ENCODE results near the gene KCNH3. TPM values are rescaled to one million over a fixed set of nuclear protein-coding genes. Genes with fewer than 3 reads are reported as not detected.

KCNH3 gene
- total RNA-seq, 4 donors from 2014 or later: 0.94 to 2.2 (median 2.1) TPM; not detected in 1

- TF ChIP-seq CTCF (IDR thresholded peaks at IDR 0.05): no peak
- TF ChIP-seq POLR2A (IDR thresholded peaks at IDR 0.05): no peak
Measured at GRCh38 chr12:49541911-49542505, 3.2 kb downstream of the KCNH3 start.

GRCh38 chr12:49542592-49543160, 3.8 kb downstream of the KCNH3 start:
- no peak for TF ChIP-seq POLR2A (IDR thresholded peaks at IDR 0.05)
- no peak overlapping the region for H3K27ac ChIP-seq

More at GRCh38 chr12:49541911-49542505, 3.2 kb downstream of the KCNH3 start:
- Histone ChIP-seq H3K4me3 (replicated peaks in 1 of 3) (no peak overlapping the region), H3K27me3 (no peaks in the 10 kb centered on the region), H3K4me1 (peaks cover 4 to 13% of the 10 kb centered on the region in 2 donors), H3K9me3 (no peaks in the 10 kb centered on the region), H3K36me3 (no peaks in the 10 kb centered on the region), H3K27ac (no peak overlapping the region)
- 75 to 86% methylated on average over 7 of the region's 7 CpGs for WGBS, 2 donors
- intact Hi-C loops (cut with DNase I): no loop called here
- DNase-seq: no peak

GRCh38 chr12:49543221-49543913, 4.5 kb downstream of the KCNH3 start:
- Histone ChIP-seq H3K27me3 (no peaks in the 10 kb centered on the region), H3K27ac (no peak overlapping the region), H3K4me1 (peaks cover 3 to 5% of the 10 kb centered on the region in 2 donors), H3K4me3 (replicated peaks in 1 of 3) (no peak overlapping the region), H3K9me3 (no peaks in the 10 kb centered on the region), H3K36me3 (no peaks in the 10 kb centered on the region)
- no peak for TF ChIP-seq POLR2A (IDR thresholded peaks at IDR 0.05)
- TF ChIP-seq CTCF (IDR thresholded peaks at IDR 0.05): no peak
- WGBS, 2 donors: 67 to 75% methylated on average over 20 of the region's 20 CpGs
- no peak for DNase-seq
- intact Hi-C loops (cut with DNase I): no loop called here

More at GRCh38 chr12:49542592-49543160, 3.8 kb downstream of the KCNH3 start:
- DNase-seq: no peak
- no peak overlapping the region for H3K4me3 ChIP-seq (replicated peaks in 1 of 3)
- peaks cover 4 to 9% of the 10 kb centered on the region in 2 donors for H3K4me1 ChIP-seq
- intact Hi-C loops (cut with DNase I): no loop called here
- H3K27me3 ChIP-seq: no peaks in the 10 kb centered on the region
- WGBS, 2 donors: 95 to 96% methylated on average over 15 of the region's 15 CpGs
- H3K36me3 ChIP-seq: no peaks in the 10 kb centered on the region
- H3K9me3 ChIP-seq: no peaks in the 10 kb centered on the region

GRCh38 chr12:49543914-49544815, 5.3 kb downstream of the KCNH3 start:
- no peak for DNase-seq
- H3K9me3 ChIP-seq: no peaks in the 10 kb centered on the region
- H3K4me3 ChIP-seq (replicated peaks in 1 of 3): no peak overlapping the region
- 56 to 68% methylated on average over 17 to 28 of the region's 39 CpGs for WGBS, 2 donors
- peaks cover 8 to 9% of the 10 kb centered on the region in 2 donors for H3K4me1 ChIP-seq
- H3K36me3 ChIP-seq: no peaks in the 10 kb centered on the region
- no peaks in the 10 kb centered on the region for H3K27me3 ChIP-seq
- intact Hi-C loops (cut with DNase I): no loop called here
- no peak overlapping the region for H3K27ac ChIP-seq
- no peak for TF ChIP-seq CTCF (IDR thresholded peaks at IDR 0.05)
- TF ChIP-seq POLR2A (IDR thresholded peaks at IDR 0.05): no peak

- H3K9me3 ChIP-seq: no peaks in the 10 kb centered on the region
- H3K27me3 ChIP-seq: no peaks in the 10 kb centered on the region
- WGBS, 2 donors: 75 to 91% methylated on average over 3 to 4 of the region's 4 CpGs
- no peak overlapping the region for H3K27ac ChIP-seq
- DNase-seq: no peak
- no peaks in the 10 kb centered on the region for H3K36me3 ChIP-seq
- peaks cover 12 to 13% of the 10 kb centered on the region in 2 donors for H3K4me1 ChIP-seq
- no peak overlapping the region for H3K4me3 ChIP-seq (replicated peaks in 1 of 3)
- intact Hi-C loops (cut with DNase I): no loop called here
- TF ChIP-seq CTCF (IDR thresholded peaks at IDR 0.05) (no peak), POLR2A (IDR thresholded peaks at IDR 0.05) (no peak)
Measured at GRCh38 chr12:49545815-49546214, 7.0 kb downstream of the KCNH3 start.

All from thyroid gland (tissue), 4 donors.